H9 (cell line): ENCODE measurements around the gene ASB12. TPM values are rescaled to one million over a fixed set of nuclear protein-coding genes. Genes with fewer than 3 reads are reported as not detected.

ENCODE experiments used
- DNase-seq: peaks from one replicate; pipeline ENCODE4 v3.0.0-alpha.2; 2017
- H2AFZ ChIP-seq: one replicate; pipeline ENCODE4 v1.6.1; 2013; ENCODE audit warnings: mild to moderate bottlenecking, low read length, control low read depth, moderate library complexity
- H2AK5ac ChIP-seq: 2 replicates; pipeline ENCODE4 v1.6.1; 2013; ENCODE audit warnings: low read length, control low read depth, mixed read lengths; ENCODE audit not compliant: insufficient read length
- H2BK120ac ChIP-seq: one replicate; pipeline ENCODE4 v1.6.1; 2013; ENCODE audit warnings: low read depth, mild to moderate bottlenecking, low read length, control low read depth, inconsistent platforms; ENCODE audit not compliant: poor library complexity, severe bottlenecking
- H2BK12ac ChIP-seq: 2 replicates; pipeline ENCODE4 v1.6.1; 2013; ENCODE audit warnings: low read length, control low read depth, mixed read lengths, low read depth; ENCODE audit not compliant: insufficient read length
- H2BK15ac ChIP-seq: 2 replicates; pipeline ENCODE4 v1.6.1; 2013; ENCODE audit warnings: low read depth, low read length, control low read depth
- H2BK20ac ChIP-seq: one replicate; pipeline ENCODE4 v1.6.1; 2013; ENCODE audit warnings: low read depth, mild to moderate bottlenecking, low read length, control low read depth, inconsistent platforms; ENCODE audit not compliant: poor library complexity, severe bottlenecking
- H2BK5ac ChIP-seq: 2 replicates; pipeline ENCODE4 v1.6.1; 2013; ENCODE audit warnings: low read length, control low read depth, mixed read lengths; ENCODE audit not compliant: insufficient read length
- H3K14ac ChIP-seq: 2 replicates; pipeline ENCODE4 v1.6.1; 2013; ENCODE audit warnings: low read length, control low read depth; ENCODE audit not compliant: insufficient read depth
- H3K18ac ChIP-seq: 2 replicates; pipeline ENCODE4 v1.6.1; 2013; ENCODE audit warnings: low read depth, mild to moderate bottlenecking, mixed read lengths, low read length, control low read depth; ENCODE audit not compliant: insufficient read length
- H3K23ac ChIP-seq: 2 replicates; pipeline ENCODE4 v1.6.1; 2013; ENCODE audit warnings: low read length, control low read depth, mixed read lengths, low read depth; ENCODE audit not compliant: insufficient read length
- H3K23me2 ChIP-seq: 2 replicates; pipeline ENCODE4 v1.6.1; 2013; ENCODE audit warnings: low read depth, mild to moderate bottlenecking, mixed read lengths, low read length, control low read depth; ENCODE audit not compliant: insufficient read length, poor library complexity, severe bottlenecking
- H3K27ac ChIP-seq: 2 replicates; pipeline ENCODE4 v1.5.1; 2013; ENCODE audit warnings: low read length, control low read depth, mixed read lengths, low read depth; ENCODE audit not compliant: insufficient read length
- H3K27me3 ChIP-seq: 2 replicates; pipeline ENCODE4 v1.6.1; 2013; ENCODE audit warnings: low read length, control low read depth, inconsistent platforms; ENCODE audit not compliant: insufficient read depth
- H3K4ac ChIP-seq: 2 replicates; pipeline ENCODE4 v1.6.1; 2013; ENCODE audit warnings: low read depth, mild to moderate bottlenecking, control low read depth, inconsistent platforms, low read length, moderate library complexity
- H3K4me1 ChIP-seq: 2 replicates; pipeline ENCODE4 v1.6.1; 2013; ENCODE audit warnings: low read length, control low read depth, inconsistent platforms; ENCODE audit not compliant: insufficient read depth
- H3K4me2 ChIP-seq: 2 replicates; pipeline ENCODE4 v1.6.1; 2013; ENCODE audit warnings: low read length, control low read depth, mixed read lengths; ENCODE audit not compliant: insufficient read length, insufficient read depth
- H3K56ac ChIP-seq: 2 replicates; pipeline ENCODE4 v1.6.1; 2013; ENCODE audit warnings: low read depth, mild to moderate bottlenecking, mixed read lengths, low read length, control low read depth; ENCODE audit not compliant: insufficient read length
- H3K79me1 ChIP-seq: 2 replicates; pipeline ENCODE4 v1.6.1; 2013; ENCODE audit warnings: low read depth, mild to moderate bottlenecking, moderate library complexity, low read length, control low read depth, inconsistent platforms; ENCODE audit not compliant: insufficient read depth, poor library complexity, severe bottlenecking
- H3K79me2 ChIP-seq: 2 replicates; pipeline ENCODE4 v1.6.1; 2013; ENCODE audit warnings: low read length, control low read depth, inconsistent platforms; ENCODE audit not compliant: insufficient read depth
- H3K9ac ChIP-seq: 2 replicates; pipeline ENCODE4 v1.6.1; 2013; ENCODE audit warnings: low read length, control low read depth, mixed read lengths; ENCODE audit not compliant: insufficient read length; ENCODE audit errors: extremely low read depth
- H3K9me3 ChIP-seq: one replicate; pipeline ENCODE4 v1.6.1; 2013; ENCODE audit warnings: low read depth, low read length, inconsistent platforms; ENCODE audit not compliant: control insufficient read depth
- H3T11ph ChIP-seq: one replicate; pipeline ENCODE4 v1.6.1; 2013; ENCODE audit warnings: mild to moderate bottlenecking, low read length, control low read depth, inconsistent platforms
- H4K20me1 ChIP-seq: one replicate; pipeline ENCODE4 v1.6.1; 2013; ENCODE audit not compliant: control insufficient read depth, insufficient read length, insufficient read depth
- H4K5ac ChIP-seq: 2 replicates; pipeline ENCODE4 v1.6.1; 2013; ENCODE audit warnings: low read depth, mild to moderate bottlenecking, mixed read lengths, low read length, control low read depth; ENCODE audit not compliant: insufficient read length
- H4K8ac ChIP-seq: replicated peaks from 2 replicates; pipeline ENCODE4 v1.6.1; 2013; ENCODE audit warnings: low read length, control low read depth, mixed read lengths, low read depth; ENCODE audit not compliant: insufficient read length
- H4K91ac ChIP-seq: 2 replicates; pipeline ENCODE4 v1.6.1; 2013; ENCODE audit warnings: low read depth, mild to moderate bottlenecking, moderate library complexity, mixed read lengths, low read length, control low read depth; ENCODE audit not compliant: insufficient read length
- H3K27ac Mint-ChIP-seq, 3 experiments: 2 replicates in 2 of 3; 3 replicates in 1 of 3; pipeline ENCODE4 v1.8.0; 2020 to 2021; ENCODE audit warnings: mixed read lengths in 3 of 3, mild to moderate bottlenecking in 1 of 3, moderate library complexity in 1 of 3
- H3K27me3 Mint-ChIP-seq: 2 replicates; pipeline ENCODE4 v1.8.0; 2021; ENCODE audit warnings: low read depth, mild to moderate bottlenecking, moderate library complexity, mixed read lengths
- H3K36me3 Mint-ChIP-seq, 3 experiments: 2 replicates in 2 of 3; 3 replicates in 1 of 3; pipeline ENCODE4 v1.8.0; 2020 to 2021; ENCODE audit warnings: low read depth in 3 of 3, mixed read lengths in 3 of 3; ENCODE audit not compliant: insufficient read depth in 1 of 3
- H3K4me1 Mint-ChIP-seq, 2 experiments: 2 replicates each; pipeline ENCODE4 v1.8.0; 2020; ENCODE audit warnings: mixed read lengths in 2 of 2
- H3K4me3 Mint-ChIP-seq, 2 experiments: 2 replicates in 1 of 2; 3 replicates in 1 of 2; pipeline ENCODE4 v1.8.0; 2020 to 2021; ENCODE audit warnings: mild to moderate bottlenecking in 2 of 2, mixed read lengths in 2 of 2, moderate library complexity in 1 of 2
- H3K9me3 Mint-ChIP-seq, 2 experiments: 2 replicates in 1 of 2; 3 replicates in 1 of 2; pipeline ENCODE4 v1.8.0; 2020; ENCODE audit warnings: mild to moderate bottlenecking in 2 of 2, mixed read lengths in 2 of 2, moderate library complexity in 1 of 2
- CTCF ChIP-seq: fragments of 200-600 bp; sonication (generic); conservative IDR thresholded peaks from 3 replicates; pipeline ENCODE4 v1.8.0; 2021; ENCODE audit warnings: antibody characterized with exemption, mild to moderate bottlenecking
- total RNA-seq: library from RNA; stranded (reverse); gene quantifications from 2 replicates; pipeline ENCODE4 v1.2.1, GENCODE V29; 2021

ASB12 gene
- total RNA-seq, 1 experiment from 2014 or later: 0.46 TPM

DNA sequence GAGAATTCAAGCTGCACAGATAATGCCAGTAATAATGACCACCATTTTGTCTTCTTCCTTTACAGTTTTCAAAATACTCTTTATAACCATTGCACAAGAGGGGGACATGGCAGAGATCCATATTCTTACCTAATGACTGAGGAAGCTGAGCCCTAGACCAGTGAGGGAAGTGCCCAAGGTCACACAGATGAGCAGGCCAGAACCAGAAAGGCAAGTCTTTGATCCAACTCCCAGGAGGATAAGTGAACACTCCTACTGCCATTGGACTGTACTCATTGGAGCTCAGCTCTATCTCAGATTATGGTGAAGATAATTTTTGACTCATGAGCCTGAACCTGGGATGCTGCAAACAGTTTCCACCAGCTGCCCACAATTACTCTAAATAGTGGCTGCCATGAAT is 53.5 kb downstream of the ASB12 start:
- H3K79me1 ChIP-seq: no peaks in the 10 kb centered on the region
- no peak overlapping the region for H4K5ac ChIP-seq
- no peak overlapping the region for H2BK12ac ChIP-seq
- no peak overlapping the region for H3K4ac ChIP-seq
- peaks cover 42% of the 10 kb centered on the region for H3K9me3 ChIP-seq
- H3K23ac ChIP-seq: no peak overlapping the region
- no peaks in the 10 kb centered on the region for H3K23me2 ChIP-seq
- H3K27ac Mint-ChIP-seq: no peak overlapping the region
- no peaks in the 10 kb centered on the region for H3K79me2 ChIP-seq
- H3K36me3 Mint-ChIP-seq: peaks cover 0 to 3% (median 3%) of the 10 kb centered on the region in 3 experiments; a peak in 3 of 7 replicates
- H2BK120ac ChIP-seq: no peak overlapping the region
- no peak for TF ChIP-seq CTCF
- no peak overlapping the region for H2BK15ac ChIP-seq
- no peak overlapping the region for H3K9ac ChIP-seq
- no peak overlapping the region for H3T11ph ChIP-seq
- no peaks in the 10 kb centered on the region for H3K4me1 Mint-ChIP-seq
- H3K27me3 Mint-ChIP-seq: no peaks in the 10 kb centered on the region; the same call in 1 of the 2 replicates
- no peak overlapping the region for H2AK5ac ChIP-seq
- no peak overlapping the region for H4K8ac ChIP-seq
- no peaks in the 10 kb centered on the region for H3K27me3 ChIP-seq
- no peak overlapping the region for H3K4me3 Mint-ChIP-seq
- no peak overlapping the region for H2BK20ac ChIP-seq
- no peak overlapping the region for H2BK5ac ChIP-seq
- no peaks in the 10 kb centered on the region for H4K20me1 ChIP-seq
- peaks cover 64 to 70% of the 10 kb centered on the region in 2 experiments for H3K9me3 Mint-ChIP-seq
- H3K14ac ChIP-seq: no peak overlapping the region
- H4K91ac ChIP-seq: no peak overlapping the region
- no peaks in the 10 kb centered on the region for H3K4me1 ChIP-seq
- H3K18ac ChIP-seq: no peak overlapping the region
- DNase-seq: no peak
- no peak overlapping the region for H3K27ac ChIP-seq
- no peak overlapping the region for H3K4me2 ChIP-seq
- no peak overlapping the region for H2AFZ ChIP-seq
- no peak overlapping the region for H3K56ac ChIP-seq

Other genes starting within 250 kb of the ASB12 start
- 5.5 and 6.2 TPM in 2 replicates for gene AMER1, start 24.9 kb downstream of the ASB12 start, total RNA-seq
- 5.2 and 5.9 TPM in 2 replicates for gene MTMR8, start 164.8 kb upstream of the ASB12 start, total RNA-seq